ENCODE data around the gene MACROD1.

The MACROD1 gene

DNA sequence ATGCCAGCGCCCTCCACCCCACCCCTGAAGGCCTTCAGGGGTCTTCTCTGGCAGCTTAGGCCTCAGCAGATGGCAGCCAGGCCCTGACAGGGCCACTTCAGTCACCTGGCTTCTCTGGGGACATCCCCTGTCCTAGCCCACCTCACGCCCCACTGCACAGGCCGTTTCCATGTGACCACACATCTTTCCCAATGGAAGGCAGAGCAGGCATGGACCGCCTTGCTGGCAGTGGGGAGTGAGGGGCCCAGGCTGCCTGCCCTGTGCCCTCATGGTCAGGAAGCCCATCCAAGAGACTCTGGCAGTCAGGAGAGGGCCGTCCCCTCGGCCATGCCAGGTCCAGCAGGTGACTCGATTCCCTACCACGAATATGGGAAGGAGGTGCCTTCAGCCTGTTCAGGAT is 25.8 kb downstream of the MACROD1 start:
- TF ChIP-seq CTCF (IDR thresholded peaks at IDR 0.05), result no peak
- intact Hi-C loops (cut with DNase I; ENCODE audit: low total_unique reads), result no loop called here
- H3K4me3 ChIP-seq, result no peak overlapping the region
- peaks cover 0 to 9% (median 0%) of the 10 kb centered on the region in 3 donors for H3K36me3 ChIP-seq
- no peak overlapping the region for H3K27ac ChIP-seq
- no peak for DNase-seq
- peaks cover 0 to 7% (median 0%) of the 10 kb centered on the region in 4 donors for H3K4me1 ChIP-seq
- no peaks in the 10 kb centered on the region for H3K9me3 ChIP-seq
- H3K27me3 ChIP-seq, result no peaks in the 10 kb centered on the region

- Histone ChIP-seq H3K27ac (no peak overlapping the region), H3K27me3 (no peaks in the 10 kb centered on the region), H3K9me3 (no peaks in the 10 kb centered on the region), H3K4me3 (no peak overlapping the region), H3K36me3 (peaks cover 0 to under 1% (median 0%) of the 10 kb centered on the region in 3 donors), H3K4me1 (peaks cover 0 to 7% (median 0%) of the 10 kb centered on the region in 4 donors)
- intact Hi-C loops (cut with DNase I; ENCODE audit: low total_unique reads), result no loop called here
- no peak for TF ChIP-seq CTCF (IDR thresholded peaks at IDR 0.05)
- DNase-seq, result no peak
These were observed 26.9 kb downstream of the MACROD1 start for GRCh38 chr11:64139049-64139448.

- no peak for DNase-seq
- H3K4me3 ChIP-seq, result no peak overlapping the region
- H3K36me3 ChIP-seq, result no peaks in the 10 kb centered on the region
- no peak for TF ChIP-seq CTCF (IDR thresholded peaks at IDR 0.05)
- intact Hi-C loops (cut with DNase I; ENCODE audit: low total_unique reads), result no loop called here
- H3K4me1 ChIP-seq, result peaks cover 0 to 7% (median 0%) of the 10 kb centered on the region in 4 donors
- H3K27ac ChIP-seq, result no peak overlapping the region
- H3K27me3 ChIP-seq, result no peaks in the 10 kb centered on the region
- H3K9me3 ChIP-seq, result no peaks in the 10 kb centered on the region
These were observed 27.5 kb downstream of the MACROD1 start for GRCh38 chr11:64138398-64138797.

GRCh38 chr11:64136765-64137441 is 29.0 kb downstream of the MACROD1 start:
- H3K4me1 ChIP-seq, result peaks cover 0 to 8% (median 0%) of the 10 kb centered on the region in 4 donors
- H3K36me3 ChIP-seq, result no peaks in the 10 kb centered on the region
- no peak for TF ChIP-seq CTCF (IDR thresholded peaks at IDR 0.05)
- H3K4me3 ChIP-seq, result no peak overlapping the region
- no peaks in the 10 kb centered on the region for H3K27me3 ChIP-seq
- no peak overlapping the region for H3K27ac ChIP-seq
- intact Hi-C loops (cut with DNase I; ENCODE audit: low total_unique reads), result no loop called here
- no peak for DNase-seq
- H3K9me3 ChIP-seq, result no peaks in the 10 kb centered on the region

- H3K4me1 ChIP-seq, result peaks cover 0 to 9% (median 0%) of the 10 kb centered on the region in 4 donors
- no peaks in the 10 kb centered on the region for H3K27me3 ChIP-seq
- TF ChIP-seq CTCF (IDR thresholded peaks at IDR 0.05), result no peak
- H3K36me3 ChIP-seq, result no peaks in the 10 kb centered on the region
- H3K9me3 ChIP-seq, result no peaks in the 10 kb centered on the region
- H3K27ac ChIP-seq, result no peak overlapping the region
- intact Hi-C loops (cut with DNase I; ENCODE audit: low total_unique reads), result no loop called here
- no peak for DNase-seq
- H3K4me3 ChIP-seq, result no peak overlapping the region
These were observed 30.2 kb downstream of the MACROD1 start for GRCh38 chr11:64135711-64136110.

All from tibial artery (tissue), 4 donors.